Activated T-helper 2 cell treated with anti-CD3 and anti-CD28 coated beads, Interferon-gamma antibody, Interleukin-2, Interleukin-4, amounts not matched to agents 10 μg/mL and 5 μg/mL and 100 μg/mL, durations not matched to agents 14 hours and 24 hours and 36 hours (primary cell): ENCODE measurements around the gene OR6C2. TPM values are rescaled to one million over a fixed set of nuclear protein-coding genes. Genes with fewer than 3 reads are reported as not detected.
"Not testable (repeated sequence)": the region's sequence is repeated elsewhere in the genome, so short reads cannot be mapped to it uniquely, and the experiment has no call there.

Source experiments
- DNase-seq: peaks from one replicate; pipeline ENCODE4 v3.0.0; 2021; ENCODE audit warnings: low spot score
- H3K27ac Mint-ChIP-seq: one replicate; pipeline ENCODE4 v1.8.0; 2021; ENCODE audit warnings: mixed read lengths
- H3K27me3 Mint-ChIP-seq: one replicate; pipeline ENCODE4 v1.8.0; 2021; ENCODE audit warnings: low read depth, mixed read lengths
- H3K36me3 Mint-ChIP-seq: one replicate; pipeline ENCODE4 v1.8.0; 2021; ENCODE audit warnings: low read depth, mixed read lengths
- H3K4me1 Mint-ChIP-seq: one replicate; pipeline ENCODE4 v1.8.0; 2021; ENCODE audit warnings: low read depth, mixed read lengths
- H3K4me3 Mint-ChIP-seq: one replicate; pipeline ENCODE4 v1.8.0; 2021; ENCODE audit warnings: low read depth, mild to moderate bottlenecking, moderate library complexity, mixed read lengths
- H3K9me3 Mint-ChIP-seq: one replicate; pipeline ENCODE4 v1.8.0; 2021; ENCODE audit warnings: mixed read lengths
- intact Hi-C: fragments of 100-400 bp; cut with micrococcal nuclease; formaldehyde crosslinking; loops from one replicate; pipeline ENCODE4 v1.15.1; 2023
- total RNA-seq: library from RNA; stranded (reverse); gene quantifications from 2 replicates; pipeline ENCODE4 v1.2.3, GENCODE V29; 2022

OR6C2 gene
- not detected in 2 replicates for total RNA-seq

DNA sequence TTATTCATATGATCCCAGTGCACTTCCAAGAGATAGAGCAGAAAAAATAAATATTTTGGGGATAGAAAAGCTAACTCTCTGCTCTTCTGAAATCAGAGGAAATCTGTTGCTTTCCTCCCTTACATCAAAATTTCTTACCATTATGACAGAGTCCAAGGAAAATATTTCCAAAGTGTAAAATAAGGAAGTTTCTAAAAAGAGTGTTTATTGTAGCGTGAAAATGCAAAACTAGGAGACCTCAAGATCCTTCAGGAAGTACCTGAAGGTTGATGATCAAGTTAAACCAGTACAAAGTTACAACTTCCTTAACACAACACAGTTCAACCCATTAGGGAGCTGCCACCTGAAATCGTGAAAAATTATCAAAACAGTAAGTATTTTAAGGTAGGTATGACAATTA lies at the start of gene OR6C2:
OR6C2 (plus strand) TSS at position 301 of the 400 bp plus-strand sequence. CDS start 8,138 bp downstream, outside the sequence.
- peaks cover 2% of the 10 kb centered on the region for H3K27me3 Mint-ChIP-seq
- intact Hi-C loops, result no loop called here
- H3K36me3 Mint-ChIP-seq, result no peaks in the 10 kb centered on the region
- no peak within 1 kb of the TSS for H3K4me3 Mint-ChIP-seq
- H3K4me1 Mint-ChIP-seq, result no peaks in the 10 kb centered on the region
- no peaks in the 10 kb centered on the region for H3K9me3 Mint-ChIP-seq
- no peak within 1 kb of the TSS for H3K27ac Mint-ChIP-seq
- DNase-seq, result no peak

DNA sequence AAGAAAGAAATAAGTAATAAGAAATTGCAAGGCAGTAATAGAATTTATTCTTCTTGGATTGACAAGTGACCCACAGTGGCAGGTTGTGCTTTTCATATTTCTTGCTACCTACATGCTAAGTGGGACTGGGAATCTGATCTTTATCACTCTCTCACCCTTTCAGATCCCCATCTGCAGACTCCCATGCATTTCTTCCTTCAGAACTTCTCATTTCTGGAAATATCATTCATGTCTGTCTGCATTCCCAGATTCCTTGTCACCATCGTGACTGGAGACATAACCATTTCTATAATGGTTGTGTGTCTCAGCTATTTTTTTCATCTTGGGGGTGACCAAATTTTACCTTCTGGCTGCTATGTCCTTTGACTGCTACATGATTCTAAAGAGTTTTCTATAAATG lies 47.5 kb upstream of the OR6C2 start:
- peaks cover 1% of the 10 kb centered on the region for H3K27me3 Mint-ChIP-seq
- H3K27ac Mint-ChIP-seq, result no peak overlapping the region
- no peak for DNase-seq
- no peak overlapping the region for H3K4me3 Mint-ChIP-seq
- no peaks in the 10 kb centered on the region for H3K9me3 Mint-ChIP-seq
- no peaks in the 10 kb centered on the region for H3K36me3 Mint-ChIP-seq
- intact Hi-C loops, result no loop called here
- H3K4me1 Mint-ChIP-seq, result no peaks in the 10 kb centered on the region

DNA sequence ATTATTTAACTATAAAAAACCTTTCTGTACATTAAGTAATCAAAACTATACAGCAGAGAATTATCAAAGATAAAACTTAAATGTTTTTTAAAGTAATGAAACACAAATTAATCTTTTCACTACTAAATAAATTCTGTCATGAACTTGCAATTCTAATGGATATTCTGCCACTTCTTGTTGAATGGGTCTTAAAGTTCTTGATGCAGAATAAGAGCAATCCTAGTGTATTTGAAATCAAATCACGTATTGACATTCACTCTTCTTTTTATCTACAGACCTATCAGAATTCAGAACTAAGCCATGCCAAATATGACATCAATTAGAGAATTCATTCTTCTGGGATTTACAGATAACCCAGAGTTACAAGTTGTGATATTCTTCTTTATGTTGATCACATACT lies 43.6 kb upstream of the OR6C2 start, which contains the start of gene OR6C65:
OR6C65 (plus strand) TSS at position 301 of the 400 bp plus-strand sequence; CDS start at position 301, 0 bp downstream.
- Mint-ChIP-seq H3K4me1 (no peaks in the 10 kb centered on the region), H3K27ac (no peak within 1 kb of the TSS), H3K36me3 (no peaks in the 10 kb centered on the region), H3K9me3 (no peaks in the 10 kb centered on the region), H3K27me3 (peaks cover 7% of the 10 kb centered on the region), H3K4me3 (no peak within 1 kb of the TSS)
- intact Hi-C loops, result no loop called here
- DNase-seq, result no peak

DNA sequence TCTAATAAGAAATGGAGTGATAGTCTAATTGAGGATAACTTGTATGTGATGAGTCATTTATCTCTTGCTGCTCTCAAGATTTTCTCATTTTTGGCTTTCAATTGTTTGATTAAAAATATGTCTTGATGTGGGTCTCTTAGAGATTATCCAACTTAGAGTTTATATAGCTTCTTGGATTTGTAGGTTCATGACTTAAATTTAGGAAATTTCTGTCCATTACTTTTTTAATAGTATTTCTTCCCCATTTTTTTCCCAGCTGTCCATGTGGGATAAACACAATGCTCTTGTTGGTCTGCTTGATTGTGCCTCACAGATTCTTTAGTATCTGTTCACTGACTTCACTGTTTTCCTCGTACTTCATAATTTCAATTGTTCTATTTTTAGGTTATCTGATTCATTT lies 36.0 kb upstream of the OR6C2 start:
- Mint-ChIP-seq H3K4me1 (no peaks in the 10 kb centered on the region), H3K9me3 (no peaks in the 10 kb centered on the region), H3K4me3 (no peak overlapping the region), H3K36me3 (no peaks in the 10 kb centered on the region), H3K27me3 (peaks cover 9% of the 10 kb centered on the region), H3K27ac (no peak overlapping the region)
- DNase-seq, result no peak
- intact Hi-C loops, result no loop called here

DNA sequence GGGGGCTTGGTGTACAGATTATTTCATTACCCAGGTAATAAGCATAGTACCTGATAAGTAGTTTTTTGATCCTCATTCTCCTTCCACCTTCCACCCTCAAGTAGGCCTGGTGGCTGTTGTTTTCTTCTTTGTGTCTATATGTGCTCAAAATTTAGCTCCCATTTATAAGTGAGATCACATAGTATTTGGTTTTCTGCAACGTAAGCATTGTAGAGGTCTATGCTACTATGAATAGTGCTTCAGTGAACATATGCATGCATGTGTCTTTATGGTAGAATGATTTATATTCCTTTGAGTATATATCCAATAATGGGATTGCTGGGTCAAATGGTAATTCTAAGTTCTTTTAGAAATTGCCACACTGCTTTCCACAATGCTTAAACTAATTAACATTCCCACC lies 34.7 kb upstream of the OR6C2 start:
- H3K27me3 Mint-ChIP-seq, DNase-seq, intact Hi-C loops, H3K27ac Mint-ChIP-seq, H3K4me3 Mint-ChIP-seq, H3K9me3 Mint-ChIP-seq, H3K36me3 Mint-ChIP-seq, H3K4me1 Mint-ChIP-seq: not testable (repeated sequence)

DNA sequence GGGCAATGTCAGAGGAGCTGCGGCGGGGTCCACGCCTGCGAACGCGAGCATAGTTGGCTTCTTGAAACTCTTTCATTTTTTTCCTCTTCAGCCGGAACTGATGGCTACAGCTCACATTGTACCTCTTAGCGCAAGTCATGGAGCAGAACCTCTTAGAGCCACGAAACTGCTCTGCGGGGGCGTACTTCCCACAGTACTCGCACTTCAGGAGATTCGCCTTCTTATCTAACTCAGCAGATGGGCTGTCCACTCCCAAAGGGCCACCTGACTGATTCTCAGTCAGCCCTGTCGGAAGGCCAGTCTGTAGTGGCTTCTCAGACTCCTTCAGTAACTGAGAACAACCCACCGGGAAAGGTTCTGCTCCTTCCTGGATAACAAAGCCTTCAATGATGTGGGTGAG lies 31.7 kb upstream of the OR6C2 start:
- H3K27me3 Mint-ChIP-seq, result peaks cover 26% of the 10 kb centered on the region
- H3K4me1 Mint-ChIP-seq, H3K36me3 Mint-ChIP-seq, intact Hi-C loops, H3K9me3 Mint-ChIP-seq, DNase-seq, H3K27ac Mint-ChIP-seq, H3K4me3 Mint-ChIP-seq: not testable (repeated sequence)

DNA sequence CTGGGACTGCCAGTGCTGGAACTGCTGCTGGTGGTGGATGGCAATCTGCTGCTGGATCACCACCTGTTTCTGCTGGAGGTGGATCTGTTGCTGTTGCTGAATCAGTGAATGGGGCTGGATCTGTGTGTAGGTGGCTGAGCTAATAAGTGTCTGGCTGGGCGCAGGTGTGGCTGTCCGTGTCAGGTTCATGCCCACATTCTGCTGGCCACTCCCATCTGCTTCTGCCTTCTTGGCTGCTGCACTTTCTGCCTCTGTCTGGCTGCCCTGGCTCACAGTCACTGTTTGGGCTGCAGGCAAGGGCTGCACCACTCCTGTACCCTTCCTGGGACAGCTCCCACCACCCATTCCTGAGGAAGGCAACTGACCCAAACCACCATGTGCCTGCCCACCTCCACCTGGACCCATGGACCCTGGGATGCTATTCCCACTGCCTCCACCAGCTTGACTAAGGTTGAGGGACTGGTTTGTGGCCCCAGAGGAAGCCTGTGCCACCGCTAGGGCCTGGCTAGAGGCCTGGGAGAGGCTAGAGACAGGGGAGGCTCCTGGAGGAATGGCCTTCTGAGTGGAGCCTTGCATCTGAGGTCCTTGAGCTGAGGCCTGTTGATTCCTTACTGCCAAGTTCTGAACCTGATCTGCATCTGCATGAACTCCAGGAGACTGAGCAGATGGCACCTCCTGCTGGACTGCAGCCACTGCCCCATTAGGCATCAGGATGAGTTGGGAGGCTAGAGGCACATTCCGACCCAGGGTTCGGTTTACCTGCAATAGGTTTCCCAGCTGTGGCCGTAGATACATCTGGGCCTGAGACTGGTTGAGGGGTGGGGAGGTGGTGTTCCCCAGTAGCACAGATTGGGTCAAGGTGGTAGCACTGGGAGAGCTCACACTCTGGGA lies 30.1 kb upstream of the OR6C2 start:
- H3K36me3 Mint-ChIP-seq, intact Hi-C loops, H3K4me3 Mint-ChIP-seq, H3K27ac Mint-ChIP-seq, DNase-seq, H3K9me3 Mint-ChIP-seq, H3K4me1 Mint-ChIP-seq: not testable (repeated sequence)
- peaks cover 28% of the 10 kb centered on the region for H3K27me3 Mint-ChIP-seq

DNA sequence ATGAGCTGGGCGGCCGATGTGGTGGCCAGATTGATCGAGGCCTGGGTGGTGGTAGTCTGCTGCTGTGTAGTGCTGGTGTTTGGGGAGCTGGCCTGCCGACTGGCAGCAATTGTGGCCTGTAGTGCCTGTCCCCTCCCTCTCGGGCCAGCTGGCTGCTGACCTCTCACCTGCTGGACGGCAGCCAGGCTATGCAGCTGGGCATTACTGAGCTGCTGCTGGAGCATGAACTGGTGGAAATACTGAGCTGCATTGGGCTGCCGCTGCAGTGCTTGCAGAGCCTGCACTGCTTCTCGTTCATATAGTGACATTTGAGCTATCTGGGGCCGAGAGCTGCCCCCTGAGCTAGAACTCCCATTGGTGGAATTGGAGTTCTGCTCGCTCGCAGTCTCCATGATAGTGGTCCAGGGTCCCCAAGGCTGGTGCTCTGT lies 29.5 kb upstream of the OR6C2 start:
- H3K4me1 Mint-ChIP-seq, intact Hi-C loops, DNase-seq, H3K36me3 Mint-ChIP-seq, H3K4me3 Mint-ChIP-seq, H3K27ac Mint-ChIP-seq, H3K9me3 Mint-ChIP-seq: not testable (repeated sequence)
- peaks cover 31% of the 10 kb centered on the region for H3K27me3 Mint-ChIP-seq

DNA sequence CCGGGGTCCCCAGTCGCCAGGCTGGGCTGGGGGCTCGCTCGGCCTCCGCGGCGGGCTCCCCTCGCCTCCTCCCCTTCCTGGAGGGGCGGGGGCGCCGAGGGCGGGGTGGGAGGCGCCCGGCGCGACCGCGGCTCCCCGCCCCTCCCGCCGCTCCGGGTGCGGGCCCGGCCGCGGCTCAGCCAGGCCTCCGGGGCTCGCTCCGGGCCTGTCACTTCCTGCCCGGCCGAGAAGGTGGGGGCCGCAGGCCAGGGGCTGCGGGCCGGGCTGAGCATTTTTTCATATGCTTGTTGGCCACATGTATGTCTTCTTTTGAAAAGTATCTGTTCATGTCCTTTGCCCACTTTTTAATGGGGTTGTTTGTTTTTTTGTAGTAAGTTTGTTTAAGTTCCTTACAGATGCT lies 29.0 kb upstream of the OR6C2 start:
- H3K4me1 Mint-ChIP-seq, H3K36me3 Mint-ChIP-seq, H3K4me3 Mint-ChIP-seq, H3K9me3 Mint-ChIP-seq, intact Hi-C loops, H3K27ac Mint-ChIP-seq, DNase-seq: not testable (repeated sequence)
- peaks cover 31% of the 10 kb centered on the region for H3K27me3 Mint-ChIP-seq

DNA sequence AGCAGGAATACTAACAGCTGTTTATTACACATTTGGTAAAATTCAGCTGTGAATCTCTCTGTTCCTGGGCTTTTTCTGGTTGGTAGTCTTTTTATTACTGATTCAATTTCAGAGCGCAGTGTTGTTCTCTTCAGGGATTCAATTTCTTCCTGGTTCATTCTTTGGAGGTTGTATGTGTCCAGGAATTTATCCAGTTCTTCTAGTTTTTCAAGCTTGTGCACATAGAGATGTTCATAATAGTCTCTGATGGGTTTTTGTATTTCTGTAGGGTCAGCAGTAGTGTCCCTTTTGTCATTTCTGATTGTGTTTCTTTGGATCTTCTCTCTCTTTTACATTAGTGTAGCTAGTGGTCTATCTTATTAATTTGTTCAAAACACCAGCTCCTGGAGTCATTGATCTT lies 26.9 kb upstream of the OR6C2 start:
- Mint-ChIP-seq H3K9me3 (no peaks in the 10 kb centered on the region), H3K36me3 (no peaks in the 10 kb centered on the region), H3K4me3 (no peak overlapping the region), H3K27ac (no peak overlapping the region), H3K27me3 (peaks cover 32% of the 10 kb centered on the region), H3K4me1 (no peaks in the 10 kb centered on the region)
- intact Hi-C loops, result no loop called here
- DNase-seq, result no peak

DNA sequence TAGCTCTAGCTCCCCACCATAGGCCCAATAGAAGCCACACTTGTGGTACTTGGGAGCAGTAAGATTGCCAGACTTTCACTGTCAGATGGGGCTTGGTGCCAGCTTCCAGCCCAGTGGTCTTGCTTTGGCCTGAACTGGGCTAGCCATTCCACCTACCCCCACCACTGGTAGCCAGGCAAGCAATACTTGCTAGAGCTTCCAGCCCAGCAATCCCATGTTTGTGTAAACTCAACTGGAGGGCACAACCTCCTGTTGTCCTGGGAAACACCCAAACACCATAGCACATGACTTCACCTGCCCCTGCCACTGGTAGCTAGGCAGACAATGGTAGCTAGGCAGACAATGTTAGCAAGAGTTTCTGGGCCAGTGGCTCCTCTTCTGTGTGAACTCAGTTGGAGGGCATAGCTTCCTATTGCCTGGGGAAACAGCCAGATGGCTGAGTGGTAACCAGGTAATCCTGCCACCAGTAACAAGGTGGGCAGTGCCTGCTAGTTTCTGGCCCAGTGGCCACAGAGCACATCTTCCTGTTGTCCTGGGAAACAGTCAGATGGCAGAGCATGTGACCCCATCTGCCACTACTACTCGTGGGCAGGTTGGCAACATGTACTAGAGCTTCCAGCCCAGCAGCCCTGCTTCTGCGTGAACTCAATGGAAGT lies 23.4 kb upstream of the OR6C2 start:
- Mint-ChIP-seq H3K4me1 (no peaks in the 10 kb centered on the region), H3K27ac (no peak overlapping the region), H3K36me3 (no peaks in the 10 kb centered on the region), H3K4me3 (no peak overlapping the region), H3K27me3 (peaks cover 24% of the 10 kb centered on the region), H3K9me3 (no peaks in the 10 kb centered on the region)
- intact Hi-C loops, result no loop called here
- DNase-seq, result no peak

DNA sequence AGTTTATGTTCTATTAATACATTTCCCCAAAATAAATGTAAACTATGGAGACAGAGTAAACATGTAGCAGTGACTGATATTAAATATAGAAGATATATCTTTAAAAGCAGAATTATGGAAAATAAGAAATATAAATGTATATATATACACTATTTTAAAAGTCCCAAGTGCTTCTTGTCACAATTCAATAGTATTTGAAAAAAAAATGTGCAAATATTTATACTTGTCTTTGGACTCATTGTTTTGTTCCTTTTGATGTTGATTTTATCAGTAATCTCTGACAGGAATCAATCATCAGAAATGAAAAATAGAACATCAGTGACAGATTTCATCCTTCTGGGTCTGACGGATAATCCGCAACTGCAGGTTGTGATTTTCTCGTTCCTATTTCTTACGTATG lies 17.9 kb upstream of the OR6C2 start, which contains the start of gene OR6C76:
OR6C76 (plus strand) TSS at position 301 of the 400 bp plus-strand sequence; CDS start at position 301, 0 bp downstream.
- Mint-ChIP-seq H3K9me3 (no peaks in the 10 kb centered on the region), H3K36me3 (no peaks in the 10 kb centered on the region), H3K4me1 (no peaks in the 10 kb centered on the region), H3K4me3 (no peak within 1 kb of the TSS), H3K27ac (no peak within 1 kb of the TSS), H3K27me3 (peaks cover under 1% of the 10 kb centered on the region)
- DNase-seq, result no peak
- intact Hi-C loops, result no loop called here
